K562 (cell line): ENCODE results near the gene GZF1. TPM values are rescaled to one million over a fixed set of nuclear protein-coding genes. Genes with fewer than 3 reads are reported as not detected.

ENCODE experiments used
- ATAC-seq: fragments of 200-7000 bp; cut with Tn5 transposase; 3 replicates; pipeline ENCODE4 v1.9.1; 2020; ENCODE audit warnings: moderate library complexity
- BruUV-seq: library from RNA; stranded (reverse); fragments of 400-500 nt; replicated peaks from 2 replicates; lab custom pipeline; 2021; lab: Mats Ljungman, UMichigan
- CTCF ChIA-PET: fragments of 300-600 bp; formaldehyde crosslinking; extraction: SDS; loops from one replicate; lab custom pipeline; 2021; ENCODE audit warnings: low intra/inter-chr PET ratio; lab: Yijun Ruan, JAX
- POLR2A ChIA-PET: fragments of 300-600, 350-650 bp; sonication (Branson Sonifier 250); formaldehyde crosslinking; extraction: SDS; loops from one replicate; lab custom pipeline; 2021; ENCODE audit warnings: antibody characterized with exemption, inconsistent platforms; lab: Yijun Ruan, JAX
- DNase-seq, 4 experiments: peaks; one replicate each; pipeline versions ENCODE4 v3.0.0 to v3.0.0-alpha.2; 2011 to 2018; ENCODE audit warnings: low spot score in 3 of 4, mixed read lengths in 3 of 4; ENCODE audit errors: extremely low read depth in 1 of 4
- FAIRE-seq: peaks from 2 replicates; lab custom pipeline; 2011; peaks lifted over from hg19 to GRCh38; lab: Jason Lieb, UNC
- H2AFZ ChIP-seq: 2 replicates; pipeline ENCODE4 v1.6.0; 2011; ENCODE audit warnings: low read depth, low read length, control low read depth, inconsistent platforms
- H3K27ac ChIP-seq: fragments of 200-600 bp; 3 replicates; pipeline ENCODE4 v1.8.0; 2011; ENCODE audit warnings: low read depth, mild to moderate bottlenecking, control low read depth, inconsistent platforms, low read length, moderate library complexity, mixed read lengths; ENCODE audit errors: extremely low read depth
- H3K27me3 ChIP-seq, 2 experiments: fragments of 300-600 bp in 1 of 2; 2 replicates in 1 of 2; 3 replicates in 1 of 2; pipeline versions ENCODE4 v1.6.0 to v1.8.0; 2011; ENCODE audit warnings: inconsistent platforms in 2 of 2, low read length in 2 of 2, mild to moderate bottlenecking in 1 of 2, mixed read lengths in 1 of 2, moderate library complexity in 1 of 2; ENCODE audit not compliant: control insufficient read depth in 2 of 2, insufficient read depth in 2 of 2
- H3K36me3 ChIP-seq: fragments of 300-600 bp; 3 replicates; pipeline ENCODE4 v1.8.0; 2011; ENCODE audit warnings: mild to moderate bottlenecking, low read length, inconsistent platforms; ENCODE audit not compliant: control insufficient read depth, insufficient read depth
- H3K4me1 ChIP-seq, 2 experiments: fragments of 200-600 bp in 1 of 2; replicated peaks in 1 of 2; 2 replicates in 1 of 2; 3 replicates in 1 of 2; pipeline versions ENCODE4 v1.5.1 to v1.8.0; 2011; ENCODE audit warnings: inconsistent platforms in 2 of 2, low read length in 2 of 2, mild to moderate bottlenecking in 1 of 2, mixed read lengths in 1 of 2, moderate library complexity in 1 of 2; ENCODE audit not compliant: control insufficient read depth in 2 of 2, insufficient read depth in 2 of 2
- H3K4me2 ChIP-seq: 2 replicates; pipeline ENCODE4 v1.6.1; 2011; ENCODE audit warnings: low read length, control low read depth, inconsistent platforms, mixed read lengths; ENCODE audit not compliant: insufficient read depth
- H3K4me3 ChIP-seq: fragments of 200-600 bp; sonication (generic), shearing (Covaris generic); 2 replicates; pipeline ENCODE4 v1.5.1; 2016; ENCODE audit warnings: control low read depth, inconsistent platforms
- H3K79me2 ChIP-seq: fragments of 200-600 bp; 3 replicates; pipeline ENCODE4 v1.8.0; 2011; ENCODE audit warnings: low read length, inconsistent platforms; ENCODE audit not compliant: control insufficient read depth, insufficient read depth
- H3K9ac ChIP-seq, 2 experiments: 2 replicates each; pipeline versions ENCODE4 v1.6.0 to v1.6.1; 2011; ENCODE audit warnings: low read depth in 2 of 2, low read length in 2 of 2, control low read depth in 1 of 2, inconsistent platforms in 1 of 2, mild to moderate bottlenecking in 1 of 2, mixed read lengths in 1 of 2; ENCODE audit not compliant: insufficient read depth in 1 of 2
- H3K9me1 ChIP-seq: one replicate; pipeline ENCODE4 v1.6.0; 2011; ENCODE audit warnings: inconsistent platforms, mild to moderate bottlenecking, low read length, moderate library complexity; ENCODE audit not compliant: control insufficient read depth, insufficient read depth
- H3K9me3 ChIP-seq: replicated peaks from 2 replicates; pipeline ENCODE4 v1.5.1; 2011; ENCODE audit warnings: low read depth, low read length, inconsistent platforms; ENCODE audit not compliant: control insufficient read depth, insufficient read depth
- H4K20me1 ChIP-seq: replicated peaks from 2 replicates; pipeline ENCODE4 v1.6.1; 2011; ENCODE audit warnings: low read length, inconsistent platforms, mixed read lengths; ENCODE audit not compliant: control insufficient read depth, insufficient read depth
- CHAMP1 ChIP-seq: fragments of 450-650 bp; IDR thresholded peaks from 2 replicates; pipeline ENCODE4 v1.6.1; 2016; ENCODE audit warnings: mild to moderate bottlenecking
- DIDO1 ChIP-seq: fragments of 450-650 bp; IDR thresholded peaks from 2 replicates; pipeline ENCODE4 v1.6.1; 2016; ENCODE audit warnings: low read depth, missing biosample characterization, missing genetic modification characterization
- E2F8 ChIP-seq: fragments of 450-650 bp; IDR thresholded peaks from 2 replicates; pipeline ENCODE4 v1.7.1; 2018; ENCODE audit warnings: mild to moderate bottlenecking, low read depth; ENCODE audit not compliant: partially characterized antibody
- FOXA3 ChIP-seq, 2 experiments: fragments of 450-650 bp in 1 of 2; sonication (generic) in 1 of 2; formaldehyde crosslinking; IDR thresholded peaks in 1 of 2; conservative IDR thresholded peaks in 1 of 2; 2 replicates each; pipeline versions ENCODE4 v1.4.0 to v1.8.0; 2020 to 2022; ENCODE audit warnings: mild to moderate bottlenecking in 2 of 2, missing genetic modification reagents in 1 of 2
- HDAC2 ChIP-seq: fragments of 450-650 bp; IDR thresholded peaks from 2 replicates; pipeline ENCODE4 v1.6.1; 2016; ENCODE audit warnings: mild to moderate bottlenecking
- HOXB6 ChIP-seq: fragments of 250-450 bp; sonication (Bioruptor Pico); IDR thresholded peaks from 2 replicates; pipeline ENCODE4 v1.5.1; 2022; ENCODE audit warnings: mild to moderate bottlenecking, borderline replicate concordance
- MAFF ChIP-seq: IDR thresholded peaks from 2 replicates; pipeline ENCODE4 v1.6.1; 2012; ENCODE audit warnings: low read length, improper control_type of control experiment
- MAFG ChIP-seq: fragments of 450-650 bp; conservative IDR thresholded peaks from 2 replicates; pipeline ENCODE4 v1.6.1; 2016; ENCODE audit warnings: missing genetic modification characterization, missing compliant biosample characterization
- PHF20 ChIP-seq: fragments of 450-650 bp; IDR thresholded peaks from 2 replicates; pipeline ENCODE4 v1.6.1; 2018; ENCODE audit not compliant: partially characterized antibody
- PHF8 ChIP-seq: fragments of 200-600 bp; sonication (generic); IDR thresholded peaks from 2 replicates; pipeline ENCODE4 v1.6.1; 2012; ENCODE audit warnings: mixed run types, mild to moderate bottlenecking, inconsistent platforms, low read length, moderate library complexity, borderline replicate concordance
- POLR2G ChIP-seq: fragments of 200-400 bp; formaldehyde crosslinking; IDR thresholded peaks from 2 replicates; pipeline ENCODE4 v1.6.1; 2017; ENCODE audit warnings: low read depth, mild to moderate bottlenecking, antibody characterized with exemption, low read length, moderate library complexity
- SIRT6 ChIP-seq: IDR thresholded peaks from one replicate; pipeline ENCODE4 v1.6.1; 2012; ENCODE audit warnings: low read depth, mild to moderate bottlenecking, control low read depth, inconsistent platforms, low read length, moderate library complexity
- VEZF1 ChIP-seq: fragments of 200-800 bp; sonication (Bioruptor generic); IDR thresholded peaks from 2 replicates; pipeline ENCODE4 v1.6.1; 2017; ENCODE audit warnings: missing genetic modification characterization, missing compliant biosample characterization
- ZNF146 ChIP-seq: IDR thresholded peaks from one replicate; pipeline ENCODE4 v1.6.1; 2018; ENCODE audit warnings: missing compliant biosample characterization; ENCODE audit not compliant: unreplicated experiment
- WGBS: fragments of 100-300 bp; shearing (Covaris generic); methylation state at CpG from one replicate; pipeline ENCODE4 v1.1.6; 2016; ENCODE audit warnings: low coverage, mixed read lengths; ENCODE audit not compliant: insufficient coverage; ENCODE audit errors: missing lambda C conversion rate; 5-methylcytosine and 5-hydroxymethylcytosine counted together
- in situ Hi-C: fragments of 300-500 bp; cut with MboI; formaldehyde crosslinking; loops from 4 replicates; pipeline ENCODE4 v1.15.0; 2018; ENCODE audit warnings: inconsistent platforms, mixed read lengths
- intact Hi-C: fragments of 100-400 bp; cut with micrococcal nuclease; formaldehyde crosslinking; loops from 2 replicates; pipeline ENCODE4 v1.14.2; 2022
- polyA plus RNA-seq, 8 experiments: library from polyadenylated mRNA; depleted of rRNA in 4 of 8; stranded (reverse) in 5 of 8; unstranded in 3 of 8; fragments of >200 nt; fragmentation: Nextera tagmentation in 2 of 8; fragmentation: Illumina TruSeq in 1 of 8; extraction: Ambion mirVana in 2 of 8; extraction: Trizol in 1 of 8; gene quantifications; 2 replicates each; pipeline versions ENCODE4 v1.2.1 to v1.2.3, GENCODE V29; 2011 to 2014; ENCODE audit warnings: inconsistent platforms in 1 of 8, missing spikeins in 1 of 8
- total RNA-seq, 7 experiments: library from RNA; depleted of rRNA in 6 of 7; stranded (reverse); fragments of >200 nt in 6 of 7; fragmentation: Illumina TruSeq in 2 of 7; extraction: Trizol in 2 of 7; gene quantifications; 2 replicates each; pipeline versions ENCODE4 v1.2.1 to v1.2.3, GENCODE V29; 2011 to 2021; ENCODE audit warnings: low replicate concordance in 1 of 7

The GZF1 gene
- total and polyA plus RNA-seq, 9 of the 15 experiments (the other 6 are each of a cell fraction or from before 2014, with no cell fraction given): 1.2 to 15.7 (median 7.4) TPM

- Histone ChIP-seq H3K4me3 (peak overlapping the region; percentile 84), H3K4me2 (peak overlapping the region; percentile 80), H2AFZ (no peak overlapping the region), H3K27ac (peak overlapping the region; percentile 86), H3K36me3 (peaks cover 5% of the 10 kb centered on the region; the same call in 2 of the 3 replicates), H3K9ac (peak overlapping the region; percentile 85 to 97), H3K4me1 (peaks cover 11 to 14% of the 10 kb centered on the region in 2 experiments; a peak in 4 of 5 replicates), H3K9me3 (no peaks in the 10 kb centered on the region), H3K9me1 (no peaks in the 10 kb centered on the region), H4K20me1 (no peaks in the 10 kb centered on the region), H3K27me3 (no peaks in the 10 kb centered on the region), H3K79me2 (peaks cover 58% of the 10 kb centered on the region)
- in situ Hi-C loops (no loop called here), intact Hi-C loops (loop anchor here (5.0 kb wide), 1 partner anchor 63 kb away; no protein-coding TSS in a partner anchor)
- FAIRE-seq (peak; percentile 77), DNase-seq (peak; percentile 36 to 54 (median 50)), ATAC-seq (peak; percentile 72)
- BruUV-seq: TSS peak; percentile 47
- 1% methylated on average over 41 of the region's 58 CpGs for WGBS
- CTCF ChIA-PET: no interaction called here
- POLR2A ChIA-PET: interaction anchor here (0.8 to 2.9 kb wide), 7 partner anchors 11 to 70 kb away, joined by 3 to 11 read pairs (median 5); partner anchors contain the start of gene NXT1
- TF ChIP-seq PHF8 (no peak), CHAMP1 (no peak), FOXA3 (CRISPR knock-in tag; conservative IDR thresholded peaks at IDR 0.05 in 1 of 2, IDR thresholded peaks at IDR 0.05 in 1 of 2) (no peak), MAFF (peak; percentile 60; the same call in 1 of the 2 replicates), ZNF146 (CRISPR knock-in tag) (no peak), PHF20 (no peak), HOXB6 (CRISPR knock-in tag) (no peak), HDAC2 (no peak), SIRT6 (no peak), POLR2G (0 out of 2 replicates have a peak, but pooled peaks have one; percentile 20), MAFG (tag) (peak; percentile 91), VEZF1 (CRISPR knock-in tag) (peak; percentile 39; the same call in 1 of the 2 replicates), E2F8 (no peak), DIDO1 (tag) (no peak)
Observed at GRCh38 chr20:23419995-23420901, 58.3 kb downstream of the GZF1 start.
